HG02970 (cell line): Measurements from ENCODE around the gene ADAMTS3.

ENCODE experiments used
- ATAC-seq: cut with Tn5 transposase; IDR thresholded peaks from one replicate; pipeline ENCODE4 v1.9.1; 2021; ENCODE audit warnings: mild to moderate bottlenecking, moderate library complexity, moderate number of reproducible peaks; ENCODE audit not compliant: unreplicated experiment, low FRiP score

The ADAMTS3 gene

GRCh38 chr4:72568959-72569718, at the start of gene ADAMTS3:
ADAMTS3 (minus strand) TSS chr4:72569221; CDS start chr4:72568762, 459 bp downstream.
- no peak for ATAC-seq

- no peak for ATAC-seq
Observed at GRCh38 chr4:72613959-72614358, 44.9 kb upstream of the ADAMTS3 start.

GRCh38 chr4:72606751-72607150, 37.7 kb upstream of the ADAMTS3 start:
- no peak for ATAC-seq

- ATAC-seq = no peak
Observed at GRCh38 chr4:72604324-72604723, 35.3 kb upstream of the ADAMTS3 start.

- ATAC-seq = no peak
Observed at GRCh38 chr4:72602396-72603376, 33.7 kb upstream of the ADAMTS3 start.

- no peak for ATAC-seq
Observed at GRCh38 chr4:72591547-72592454, 22.8 kb upstream of the ADAMTS3 start.

GRCh38 chr4:72587334-72587733, 18.3 kb upstream of the ADAMTS3 start:
- ATAC-seq = no peak

GRCh38 chr4:72582853-72583252, 13.8 kb upstream of the ADAMTS3 start:
- ATAC-seq = no peak

GRCh38 chr4:72577211-72577610, 8.2 kb upstream of the ADAMTS3 start:
- no peak for ATAC-seq

GRCh38 chr4:72571337-72571736, 2.3 kb upstream of the ADAMTS3 start:
- ATAC-seq = no peak

- ATAC-seq = no peak
Observed at GRCh38 chr4:72569719-72570235, 756 bp upstream of the ADAMTS3 start.

GRCh38 chr4:72567821-72568675, 973 bp downstream of the ADAMTS3 start:
- ATAC-seq = no peak

- ATAC-seq = no peak
Observed at GRCh38 chr4:72567036-72567435, 2.0 kb downstream of the ADAMTS3 start.

GRCh38 chr4:72566464-72566972, 2.5 kb downstream of the ADAMTS3 start:
- no peak for ATAC-seq

- ATAC-seq = no peak
Observed at GRCh38 chr4:72564789-72565188, 4.2 kb downstream of the ADAMTS3 start.

GRCh38 chr4:72564184-72564583, 4.8 kb downstream of the ADAMTS3 start:
- no peak for ATAC-seq

GRCh38 chr4:72558655-72559054, 10.4 kb downstream of the ADAMTS3 start:
- no peak for ATAC-seq

- ATAC-seq = no peak
Observed at GRCh38 chr4:72557021-72557420, 12.0 kb downstream of the ADAMTS3 start.

GRCh38 chr4:72555377-72555831, 13.6 kb downstream of the ADAMTS3 start:
- ATAC-seq = no peak
